ENCODE results near the gene SCARB1.

The SCARB1 gene

DNA sequence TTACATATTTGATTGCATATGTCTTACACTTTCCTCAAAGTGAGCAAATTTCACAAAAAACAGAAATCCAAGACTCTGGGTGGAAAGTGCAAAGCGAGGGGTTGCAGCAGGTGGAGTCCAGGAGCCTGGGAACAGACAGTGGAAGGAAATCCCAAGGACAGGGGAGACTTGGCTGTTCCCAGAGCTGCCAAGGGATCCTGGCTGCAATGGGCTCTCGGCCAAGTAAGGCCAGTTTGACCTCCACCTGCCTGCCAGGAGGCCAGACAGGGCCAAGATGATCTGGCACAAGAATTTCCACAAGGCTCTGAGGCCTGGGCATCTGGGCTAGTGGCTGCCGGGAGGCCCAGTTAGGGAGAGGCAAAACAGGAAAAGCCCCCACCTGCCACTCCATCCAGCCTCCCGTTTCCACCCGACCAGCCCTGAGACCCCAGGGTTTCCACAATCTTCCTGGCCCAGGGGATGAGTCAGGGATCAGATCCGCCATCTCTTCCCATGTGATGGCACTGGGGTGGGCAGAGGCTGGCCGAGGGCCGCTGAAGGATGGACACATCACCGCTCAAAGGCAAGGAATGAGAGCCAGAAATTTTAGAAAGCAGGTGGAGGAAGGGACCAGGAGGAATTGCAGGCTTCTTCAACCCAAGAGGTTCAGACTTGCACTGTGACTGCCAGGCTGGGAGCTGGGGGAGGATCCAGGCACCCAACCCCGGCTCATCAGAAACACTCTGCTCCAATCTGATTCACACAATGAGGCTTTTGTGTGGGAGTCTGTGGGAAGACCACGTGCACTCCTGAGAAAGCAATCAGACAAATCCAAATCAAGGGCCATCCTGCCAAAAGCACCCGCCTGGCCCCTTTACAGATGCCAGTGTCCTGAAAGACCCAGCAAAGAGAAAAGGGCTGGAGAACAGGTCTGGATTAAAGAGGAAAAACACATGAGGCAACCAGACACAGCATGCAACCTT, 16.3 kb downstream of the SCARB1 start:
- TF ChIP-seq EZH2 (IDR thresholded peaks at IDR 0.05; ENCODE audit: borderline replicate concordance, low read length), result no peak
- TF ChIP-seq, protein P1, sequence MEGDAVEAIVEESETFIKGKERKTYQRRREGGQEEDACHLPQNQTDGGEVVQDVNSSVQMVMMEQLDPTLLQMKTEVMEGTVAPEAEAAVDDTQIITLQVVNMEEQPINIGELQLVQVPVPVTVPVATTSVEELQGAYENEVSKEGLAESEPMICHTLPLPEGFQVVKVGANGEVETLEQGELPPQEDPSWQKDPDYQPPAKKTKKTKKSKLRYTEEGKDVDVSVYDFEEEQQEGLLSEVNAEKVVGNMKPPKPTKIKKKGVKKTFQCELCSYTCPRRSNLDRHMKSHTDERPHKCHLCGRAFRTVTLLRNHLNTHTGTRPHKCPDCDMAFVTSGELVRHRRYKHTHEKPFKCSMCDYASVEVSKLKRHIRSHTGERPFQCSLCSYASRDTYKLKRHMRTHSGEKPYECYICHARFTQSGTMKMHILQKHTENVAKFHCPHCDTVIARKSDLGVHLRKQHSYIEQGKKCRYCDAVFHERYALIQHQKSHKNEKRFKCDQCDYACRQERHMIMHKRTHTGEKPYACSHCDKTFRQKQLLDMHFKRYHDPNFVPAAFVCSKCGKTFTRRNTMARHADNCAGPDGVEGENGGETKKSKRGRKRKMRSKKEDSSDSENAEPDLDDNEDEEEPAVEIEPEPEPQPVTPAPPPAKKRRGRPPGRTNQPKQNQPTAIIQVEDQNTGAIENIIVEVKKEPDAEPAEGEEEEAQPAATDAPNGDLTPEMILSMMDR (IDR thresholded peaks at IDR 0.05; ENCODE audit: low read length), result no peak
- Histone ChIP-seq H3K4me2 (ENCODE audit: low read length) (no peak overlapping the region), H3K4me3 (ENCODE audit: low read depth, low read length, poor library complexity, severe bottlenecking) (no peak overlapping the region), H3K9ac (ENCODE audit: low read length) (no peak overlapping the region), H3K27ac (ENCODE audit: low read depth, low read length, poor library complexity, severe bottlenecking) (no peak overlapping the region), H3F3A (ENCODE audit: insufficient read depth, low read length) (no peaks in the 10 kb centered on the region), H2AFZ (ENCODE audit: low read length) (no peak overlapping the region), H3K4me1 (ENCODE audit: insufficient read depth, low read length, severe bottlenecking) (no peaks in the 10 kb centered on the region), H3K9me2 (ENCODE audit: low read depth, low read length) (no peaks in the 10 kb centered on the region), H3K36me3 (ENCODE audit: insufficient read depth, low read length) (no peaks in the 10 kb centered on the region), H3K79me2 (ENCODE audit: insufficient read depth, low read length) (no peaks in the 10 kb centered on the region), H3K9me3 (ENCODE audit: low read length) (no peaks in the 10 kb centered on the region), H3K27me3 (ENCODE audit: insufficient read depth, low read length) (no peaks in the 10 kb centered on the region), H4K20me1 (ENCODE audit: insufficient read depth, low read length) (no peaks in the 10 kb centered on the region)

DNA sequence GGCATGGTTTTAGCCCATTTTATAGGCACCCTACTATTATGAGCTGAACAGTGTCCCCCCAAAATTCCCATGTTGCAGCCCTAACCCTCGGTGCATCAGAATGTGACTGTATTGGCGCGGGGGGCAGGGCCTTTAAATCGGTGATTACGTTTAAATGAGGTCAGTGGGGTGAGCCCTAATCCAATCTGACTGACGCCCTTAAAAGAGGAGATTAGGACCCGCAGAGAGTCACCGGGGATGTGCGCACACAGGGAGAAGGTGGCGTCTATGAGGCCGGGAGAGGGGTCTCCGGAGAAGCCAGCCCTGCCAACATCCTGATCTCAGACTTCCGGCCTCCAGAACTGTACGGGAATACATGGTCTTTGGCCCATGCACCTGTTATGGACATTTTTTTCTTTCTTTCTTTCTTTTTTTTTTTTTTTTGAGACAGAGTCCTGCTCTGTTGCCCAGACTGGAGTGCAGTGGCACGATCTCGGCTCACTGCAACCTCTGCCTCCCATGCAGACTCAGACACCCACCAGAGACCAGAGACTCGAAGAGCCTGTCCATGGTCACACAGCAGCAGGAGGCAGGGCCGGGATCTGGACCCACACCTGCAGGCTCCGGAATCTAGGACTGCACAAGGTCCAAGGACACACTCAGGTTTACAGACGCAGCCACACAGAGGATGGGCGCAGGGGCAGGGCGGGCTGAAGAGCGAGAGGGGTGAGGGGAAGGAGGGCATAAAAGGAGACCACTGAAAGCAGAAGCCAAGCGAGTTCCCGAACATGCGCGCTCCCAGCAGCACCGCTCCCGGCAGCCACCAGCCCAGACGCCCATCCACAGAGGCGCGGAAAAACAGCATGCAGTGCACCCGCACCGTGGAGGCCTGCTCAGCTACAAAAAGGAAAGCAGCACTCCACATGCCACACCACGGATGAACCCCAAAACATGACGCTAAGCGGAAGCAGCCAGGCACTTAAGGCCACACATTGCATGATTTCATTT, 19.0 kb downstream of the SCARB1 start:
- no peak overlapping the region for H3K9ac ChIP-seq (ENCODE audit: low read length)
- H3K27me3 ChIP-seq (ENCODE audit: insufficient read depth, low read length), result 0 out of 2 replicates have a peak, but pooled peaks cover 8% of the 10 kb centered on the region
- H3K9me2 ChIP-seq (ENCODE audit: low read depth, low read length), result no peaks in the 10 kb centered on the region
- no peaks in the 10 kb centered on the region for H3K9me3 ChIP-seq (ENCODE audit: low read length)
- H3F3A ChIP-seq (ENCODE audit: insufficient read depth, low read length), result no peaks in the 10 kb centered on the region
- TF ChIP-seq, protein P1 (IDR thresholded peaks at IDR 0.05; ENCODE audit: low read length), result no peak
- no peak for TF ChIP-seq EZH2 (IDR thresholded peaks at IDR 0.05; ENCODE audit: borderline replicate concordance, low read length)
- H3K4me3 ChIP-seq (ENCODE audit: low read depth, low read length, poor library complexity, severe bottlenecking), result no peak overlapping the region
- H3K4me1 ChIP-seq (ENCODE audit: insufficient read depth, low read length, severe bottlenecking), result no peaks in the 10 kb centered on the region
- H3K4me2 ChIP-seq (ENCODE audit: low read length), result no peak overlapping the region
- no peaks in the 10 kb centered on the region for H4K20me1 ChIP-seq (ENCODE audit: insufficient read depth, low read length)
- H3K27ac ChIP-seq (ENCODE audit: low read depth, low read length, poor library complexity, severe bottlenecking), result no peak overlapping the region
- no peaks in the 10 kb centered on the region for H3K79me2 ChIP-seq (ENCODE audit: insufficient read depth, low read length)
- H2AFZ ChIP-seq (ENCODE audit: low read length), result no peak overlapping the region
- H3K36me3 ChIP-seq (ENCODE audit: insufficient read depth, low read length), result no peaks in the 10 kb centered on the region

DNA sequence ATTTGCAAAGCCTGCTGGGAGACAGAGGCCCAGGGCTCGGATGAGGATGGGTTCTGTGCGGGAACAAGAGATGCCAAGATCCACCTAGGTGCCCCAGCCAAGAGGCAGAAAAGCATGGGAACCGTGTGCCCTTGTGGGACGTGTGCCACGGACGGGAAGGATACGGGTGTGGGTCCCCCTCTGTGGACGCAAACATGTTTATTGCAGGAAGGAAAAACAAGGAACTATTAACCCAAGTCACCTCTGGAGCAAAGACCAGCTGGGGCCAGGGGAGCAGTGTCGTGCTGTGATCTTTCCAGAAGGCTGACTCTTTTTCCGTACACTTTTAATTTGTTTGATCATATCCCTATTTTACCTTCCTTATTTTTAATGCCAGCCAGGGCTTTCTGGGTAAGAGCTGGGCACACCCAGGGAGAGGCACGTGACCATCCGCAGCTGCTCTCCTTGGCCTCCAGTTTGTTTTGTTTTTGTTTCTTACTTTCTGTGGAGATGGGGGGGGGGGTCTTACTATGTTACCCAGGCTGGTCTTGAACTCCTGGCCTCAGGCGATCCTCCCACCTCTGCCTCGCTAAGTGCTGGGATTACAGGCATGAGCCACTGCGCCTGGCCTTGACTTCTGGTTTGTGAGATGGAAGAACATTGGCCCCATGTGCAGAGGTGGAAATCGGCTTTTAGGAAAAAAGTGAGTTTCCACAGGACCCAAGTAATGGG, 20.7 kb downstream of the SCARB1 start:
- no peak overlapping the region for H3K4me3 ChIP-seq (ENCODE audit: low read depth, low read length, poor library complexity, severe bottlenecking)
- H3K9ac ChIP-seq (ENCODE audit: low read length), result no peak overlapping the region
- no peaks in the 10 kb centered on the region for H3K79me2 ChIP-seq (ENCODE audit: insufficient read depth, low read length)
- no peaks in the 10 kb centered on the region for H4K20me1 ChIP-seq (ENCODE audit: insufficient read depth, low read length)
- 0 out of 2 replicates have a peak, but pooled peaks cover 8% of the 10 kb centered on the region for H3K27me3 ChIP-seq (ENCODE audit: insufficient read depth, low read length)
- no peaks in the 10 kb centered on the region for H3K9me2 ChIP-seq (ENCODE audit: low read depth, low read length)
- H3K9me3 ChIP-seq (ENCODE audit: low read length), result no peaks in the 10 kb centered on the region
- H3K4me2 ChIP-seq (ENCODE audit: low read length), result no peak overlapping the region
- TF ChIP-seq, protein P1 (IDR thresholded peaks at IDR 0.05; ENCODE audit: low read length), result no peak
- no peak for TF ChIP-seq EZH2 (IDR thresholded peaks at IDR 0.05; ENCODE audit: borderline replicate concordance, low read length)
- H2AFZ ChIP-seq (ENCODE audit: low read length), result no peak overlapping the region
- H3K36me3 ChIP-seq (ENCODE audit: insufficient read depth, low read length), result no peaks in the 10 kb centered on the region
- no peak overlapping the region for H3K27ac ChIP-seq (ENCODE audit: low read depth, low read length, poor library complexity, severe bottlenecking)
- H3F3A ChIP-seq (ENCODE audit: insufficient read depth, low read length), result no peaks in the 10 kb centered on the region
- no peaks in the 10 kb centered on the region for H3K4me1 ChIP-seq (ENCODE audit: insufficient read depth, low read length, severe bottlenecking)
